ENCODE data around the gene BRMS1. TPM values are rescaled to one million over a fixed set of nuclear protein-coding genes. Genes with fewer than 3 reads are reported as not detected.

BRMS1 gene
- total RNA-seq, 1 donor from 2014 or later: 14.6 TPM

DNA sequence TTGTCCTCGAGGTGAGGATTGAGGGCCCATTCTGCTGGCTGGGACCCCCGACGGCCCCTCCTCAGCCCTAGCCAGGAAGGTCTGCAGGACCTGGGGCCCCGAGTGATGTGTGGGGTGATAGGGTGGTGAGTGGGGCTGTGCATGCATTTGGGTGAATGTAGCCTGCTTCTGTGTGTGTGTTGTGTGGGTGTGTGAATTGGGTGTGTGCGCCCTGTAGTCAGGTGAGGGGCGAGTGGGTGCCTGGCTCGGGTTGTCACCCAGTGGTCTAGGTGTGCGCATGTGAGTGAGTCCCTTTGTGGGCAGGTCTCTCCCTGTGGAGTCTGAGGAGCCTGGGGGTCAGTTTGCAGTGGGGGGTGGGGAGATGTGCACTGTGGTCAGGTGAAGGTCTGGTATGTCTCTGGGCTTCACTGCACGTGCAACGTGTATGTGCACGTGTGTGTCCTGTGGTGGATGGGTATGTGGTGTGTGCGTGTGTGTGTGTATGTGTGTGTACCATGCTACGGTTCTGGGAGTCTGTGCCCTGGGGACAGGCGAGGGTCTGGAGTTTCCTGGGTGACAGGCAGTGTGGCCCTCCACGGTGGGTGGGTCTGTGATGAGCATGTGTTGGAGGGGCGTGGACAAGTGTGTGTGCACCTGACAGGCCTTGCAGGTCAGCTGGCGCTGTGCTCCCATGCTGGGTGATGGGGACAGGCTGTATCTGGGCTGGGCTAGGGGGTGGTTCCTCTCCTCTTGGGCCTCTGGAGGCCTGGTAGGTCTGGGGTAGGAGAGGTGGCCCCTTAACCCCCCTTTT is 52.2 kb downstream of the BRMS1 start:
- intact Hi-C loops (cut with DNase I): no loop called here

DNA sequence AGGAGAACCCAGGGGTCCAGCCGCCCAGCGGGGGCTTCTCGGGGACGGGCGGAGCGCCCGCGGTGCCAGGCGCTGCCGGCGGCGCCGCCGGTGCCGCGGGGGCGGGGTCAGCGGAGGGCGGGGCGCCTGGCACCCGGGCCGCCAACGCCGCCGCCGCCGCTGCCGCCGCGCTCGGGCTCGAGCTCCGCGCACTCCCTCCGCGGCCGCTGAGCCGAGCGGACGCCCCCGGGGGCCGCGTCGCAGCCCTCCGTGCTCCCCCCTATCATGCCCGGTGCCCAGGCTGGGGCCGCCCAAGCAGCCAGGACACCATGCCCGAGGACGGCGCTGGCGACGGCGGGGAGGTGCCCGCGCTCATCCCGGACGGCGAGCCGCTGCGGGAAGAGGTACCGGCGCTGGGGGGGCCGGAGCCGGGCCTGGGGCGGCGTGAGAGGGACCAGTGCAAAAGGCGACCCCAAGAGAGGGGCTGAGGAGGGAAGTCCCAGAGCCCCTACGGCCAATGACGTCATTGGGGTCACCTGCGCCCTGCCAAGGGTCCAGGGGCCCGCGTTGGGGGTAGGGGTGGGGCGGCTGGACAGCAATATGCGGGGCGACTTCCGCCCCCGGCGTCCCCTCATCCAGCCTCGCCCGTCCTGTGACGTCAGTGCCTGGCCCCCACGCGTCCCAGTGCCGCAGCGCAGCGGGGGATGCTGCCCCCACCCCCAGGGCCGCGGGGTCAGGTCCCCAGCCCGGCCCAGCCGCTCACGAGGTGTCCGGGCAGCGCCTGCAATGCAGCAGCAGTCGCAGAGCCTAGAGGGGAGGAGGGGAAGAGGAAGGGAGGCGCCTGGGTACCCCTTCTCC is 53.0 kb downstream of the BRMS1 start, which contains the start of gene TMEM151A:
TSS of gene TMEM151A (plus strand) at position 189 of the 837 bp plus-strand sequence. CDS start at position 309, 120 bp downstream.
- no peak for DNase-seq (ENCODE audit: low spot score)

More for the DNA sequence above, 52.2 kb downstream of the BRMS1 start:
- DNase-seq (ENCODE audit: low spot score): no peak

DNA sequence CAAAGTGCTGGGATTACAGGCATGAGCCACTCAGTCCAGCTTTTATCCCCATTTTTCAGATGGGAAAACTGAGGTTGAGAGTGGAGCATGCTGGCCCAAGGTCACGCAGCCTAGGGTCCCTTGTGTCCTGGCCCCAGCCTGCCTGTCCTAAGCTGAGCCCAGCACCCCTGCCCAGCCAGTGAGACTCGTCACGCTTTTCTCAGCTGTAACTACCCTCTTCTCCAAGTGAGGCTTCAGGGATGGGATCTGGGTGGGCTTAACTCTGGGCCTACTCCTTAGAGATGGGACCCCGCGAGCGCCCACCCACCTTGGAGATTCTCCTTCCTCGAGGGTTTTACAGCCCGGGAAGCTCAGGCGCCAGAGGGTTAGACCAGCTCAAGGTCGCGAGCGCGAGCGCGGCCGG is 53.6 kb downstream of the BRMS1 start:
- intact Hi-C loops (cut with DNase I): no loop called here
- DNase-seq (ENCODE audit: low spot score): no peak

More for the DNA sequence above, 53.0 kb downstream of the BRMS1 start, which contains the start of gene TMEM151A:
- intact Hi-C loops (cut with DNase I): no loop called here

DNA sequence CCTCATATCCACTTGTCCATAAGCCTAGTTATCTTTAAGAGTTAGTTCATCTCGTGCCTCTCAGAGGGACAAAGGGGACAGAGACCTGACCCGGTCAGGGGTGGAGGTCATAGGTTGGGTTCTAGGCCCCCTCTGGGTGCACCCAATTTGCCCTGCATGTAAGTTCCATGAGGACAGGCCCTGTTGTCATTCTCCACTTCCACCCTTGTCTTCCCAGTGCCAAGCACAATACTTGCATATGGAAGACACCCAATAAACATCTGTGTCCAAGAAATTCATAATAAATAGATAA is 54.6 kb downstream of the BRMS1 start:
- DNase-seq (ENCODE audit: low spot score): no peak
- intact Hi-C loops (cut with DNase I): no loop called here

DNA sequence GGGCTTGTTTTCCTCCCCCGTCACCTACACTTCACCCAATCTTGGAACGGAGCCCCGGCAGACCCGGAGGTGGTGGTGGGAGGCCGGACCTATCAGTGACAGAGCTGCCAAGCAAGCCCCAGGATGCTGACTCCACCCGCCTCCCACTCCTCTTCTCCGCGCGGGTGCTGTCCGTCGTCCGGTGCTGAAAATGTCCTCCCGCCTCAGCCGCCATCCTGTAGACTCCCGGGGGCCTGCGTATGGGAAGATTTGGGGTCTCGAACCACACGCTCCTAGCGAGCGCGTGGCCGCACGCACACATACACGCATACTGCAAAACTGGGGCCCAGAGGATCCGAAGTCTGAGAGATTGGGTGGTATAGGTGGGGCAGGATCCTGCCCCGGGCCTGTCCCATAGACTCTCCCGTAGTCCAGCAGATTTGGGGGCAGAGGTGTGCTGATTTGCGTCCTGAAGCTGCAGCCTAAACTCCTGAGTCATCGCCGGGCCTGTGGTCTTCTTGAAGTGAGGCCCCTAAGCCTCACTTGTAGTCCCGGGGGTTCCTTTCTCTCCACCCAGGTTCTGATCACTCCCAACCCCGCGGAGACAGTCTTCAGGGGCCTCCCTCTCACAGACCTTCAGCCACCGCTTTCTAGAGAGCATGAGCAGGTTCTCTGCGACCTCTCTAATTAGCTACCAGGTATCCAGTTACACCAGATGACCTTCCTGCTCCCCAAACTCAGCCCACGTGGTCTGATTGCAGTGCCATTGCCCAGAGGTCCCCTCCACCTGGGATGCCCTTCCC is 55.2 kb downstream of the BRMS1 start:
- DNase-seq (ENCODE audit: low spot score): peak; percentile 83
- intact Hi-C loops (cut with DNase I): loop anchor here (2.0 kb wide), 1 partner anchor 21 kb away; the partner anchor contains the start of gene RAB1B

DNA sequence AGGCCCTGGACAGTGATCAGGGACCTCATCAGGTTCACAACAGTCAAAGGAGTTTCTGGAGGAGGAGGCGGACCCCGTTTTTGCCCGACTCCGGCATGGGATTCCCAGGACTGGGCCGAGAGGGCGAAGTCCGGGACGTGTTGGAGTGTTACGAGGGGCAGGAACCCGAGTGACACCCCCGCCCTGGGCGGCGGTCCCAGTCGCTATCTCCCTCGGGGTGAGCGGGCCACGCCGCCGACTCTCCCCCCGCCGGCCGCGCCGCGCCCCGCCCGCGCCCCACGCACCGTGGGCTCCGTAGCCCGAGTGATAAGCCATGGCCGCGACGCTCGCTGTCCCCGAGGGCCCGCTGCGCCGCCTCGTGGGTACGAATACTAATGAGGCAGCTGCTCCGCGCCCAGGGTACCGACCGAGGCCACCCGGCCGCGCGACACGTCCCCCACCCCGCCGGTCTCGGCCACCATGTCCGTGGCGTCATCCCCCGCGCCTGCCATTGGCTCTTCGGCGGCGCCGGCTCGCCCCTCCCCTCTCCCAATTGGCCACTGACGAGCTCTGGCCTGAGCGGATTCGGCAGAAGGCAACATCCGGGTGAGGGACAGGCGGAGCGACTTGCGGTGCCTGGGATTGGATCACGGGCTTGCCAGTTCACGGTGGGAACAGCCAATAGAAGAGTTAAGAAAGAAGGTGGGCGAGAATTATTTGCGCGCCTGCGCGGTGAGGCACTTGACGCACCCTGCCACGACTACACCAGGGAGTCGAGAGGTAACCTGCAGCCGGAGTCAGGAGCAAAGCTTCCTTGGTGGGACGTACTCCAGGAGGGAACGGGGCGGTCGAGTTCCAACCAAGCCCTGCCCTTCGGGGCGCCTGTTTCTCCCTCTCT is 56.0 kb downstream of the BRMS1 start, which contains the start of gene YIF1A:
TSS of gene YIF1A (minus strand) at position 473 of the 877 bp plus-strand sequence. CDS start at position 315, 158 bp downstream.
- peak; percentile 99 for DNase-seq (ENCODE audit: low spot score)

DNA sequence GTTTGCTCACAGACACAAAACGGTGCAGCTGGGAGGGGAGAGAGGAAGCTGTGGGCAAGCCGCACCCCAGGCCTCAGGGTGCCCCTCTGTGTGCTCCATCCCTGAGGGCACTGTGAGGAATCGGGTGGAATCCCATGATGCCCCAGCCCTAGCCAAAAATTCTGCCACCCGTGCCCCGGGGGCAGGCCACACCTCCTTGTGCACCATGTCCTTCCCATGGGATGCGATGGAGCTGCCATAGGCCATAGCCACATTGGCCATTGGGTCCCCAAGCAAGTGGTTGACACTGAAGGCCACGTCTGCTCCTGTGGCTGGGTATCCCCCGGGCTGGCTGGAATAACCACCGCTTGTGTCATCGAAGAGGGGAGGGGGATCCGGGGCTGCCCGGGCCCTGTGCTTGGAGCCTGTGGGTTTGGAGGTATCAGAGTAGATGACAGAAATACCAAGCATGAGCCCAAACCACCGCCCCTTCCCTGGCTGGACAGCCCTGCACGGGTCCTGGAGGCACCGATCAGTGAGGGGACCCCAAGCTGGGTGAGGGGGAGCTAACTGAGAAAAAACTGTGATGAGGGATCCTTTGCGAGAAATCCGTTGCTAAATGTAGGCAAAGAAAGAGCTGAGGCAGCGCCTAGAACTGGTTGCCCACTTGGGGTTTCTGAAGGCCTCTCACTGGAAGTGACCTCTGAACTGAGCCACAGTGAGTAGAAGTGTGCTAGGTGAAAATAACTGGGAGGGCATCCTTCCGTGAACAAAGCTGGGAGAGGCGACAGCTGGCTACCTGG is 56.8 kb downstream of the BRMS1 start:
- no peak for DNase-seq (ENCODE audit: low spot score)
- intact Hi-C loops (cut with DNase I): loop anchor here (2.0 kb wide), 1 partner anchor 19 kb away; the partner anchor contains the start of gene RAB1B

More for the DNA sequence above, 56.0 kb downstream of the BRMS1 start, which contains the start of gene YIF1A:
- intact Hi-C loops (cut with DNase I): loop anchor here (2.0 kb wide), 1 partner anchor 20 kb away; the partner anchor contains the start of gene RAB1B

Other genes with a start within 250 kb of the BRMS1 start
- gene KLC2, start 87.4 kb downstream of the BRMS1 start, total RNA-seq: 43.5 TPM
- gene RAB1B, start 76.5 kb downstream of the BRMS1 start, total RNA-seq: 124 TPM
- gene CNIH2, start 66.9 kb downstream of the BRMS1 start, total RNA-seq: 0.22 TPM
- gene YIF1A, start 56.0 kb downstream of the BRMS1 start, total RNA-seq: 74.0 TPM
- 0.24 TPM for gene TMEM151A, start 53.2 kb downstream of the BRMS1 start, total RNA-seq
- 9.7 TPM for gene CD248, start 28.1 kb downstream of the BRMS1 start, total RNA-seq
- 2.2 TPM for gene RIN1, start 8.7 kb downstream of the BRMS1 start, total RNA-seq
- gene B4GAT1, start 2.5 kb upstream of the BRMS1 start, total RNA-seq: 31.6 TPM
- 8.8 TPM for gene SLC29A2, start 26.7 kb upstream of the BRMS1 start, total RNA-seq
- gene NPAS4, start 75.9 kb upstream of the BRMS1 start, total RNA-seq: not detected
- 40.3 TPM for gene MRPL11, start 93.7 kb upstream of the BRMS1 start, total RNA-seq
- gene PELI3, start 121.8 kb upstream of the BRMS1 start, total RNA-seq: 7.7 TPM
- gene DPP3, start 135.3 kb upstream of the BRMS1 start, total RNA-seq: 13.2 TPM
- 19.5 TPM for gene BBS1, start 165.5 kb upstream of the BRMS1 start, total RNA-seq
- gene ZDHHC24, start 200.9 kb upstream of the BRMS1 start, total RNA-seq: 5.8 TPM
- gene ACTN3, start 201.8 kb upstream of the BRMS1 start, total RNA-seq: 0.11 TPM
- gene CTSF, start 223.5 kb upstream of the BRMS1 start, total RNA-seq: 57.6 TPM
- 0.43 TPM for gene CCDC87, start 248.0 kb upstream of the BRMS1 start, total RNA-seq
- 21.9 TPM for gene CCS, start 248.1 kb upstream of the BRMS1 start, total RNA-seq